HepG2 (cell line): Measurements from ENCODE around the gene BIRC5.

Experiments
- PHF21A ChIP-seq: sonication (generic); formaldehyde crosslinking; IDR thresholded peaks from 2 replicates; pipeline ENCODE4 v1.5.0; 2020; ENCODE audit warnings: mild to moderate bottlenecking, missing genetic modification reagents
- RBM39 ChIP-seq: fragments of 200-400 bp; formaldehyde crosslinking; IDR thresholded peaks from one replicate; pipeline ENCODE4 v1.6.1; 2018; ENCODE audit warnings: antibody characterized with exemption, mild to moderate bottlenecking, low read depth, low read length; ENCODE audit not compliant: poor library complexity, severe bottlenecking
- TF ChIP-seq, protein P1 (sequence below): sonication (generic); formaldehyde crosslinking; IDR thresholded peaks from 2 replicates; pipeline ENCODE4 v1.4.0; 2020; ENCODE audit warnings: missing genetic modification reagents

DNA sequence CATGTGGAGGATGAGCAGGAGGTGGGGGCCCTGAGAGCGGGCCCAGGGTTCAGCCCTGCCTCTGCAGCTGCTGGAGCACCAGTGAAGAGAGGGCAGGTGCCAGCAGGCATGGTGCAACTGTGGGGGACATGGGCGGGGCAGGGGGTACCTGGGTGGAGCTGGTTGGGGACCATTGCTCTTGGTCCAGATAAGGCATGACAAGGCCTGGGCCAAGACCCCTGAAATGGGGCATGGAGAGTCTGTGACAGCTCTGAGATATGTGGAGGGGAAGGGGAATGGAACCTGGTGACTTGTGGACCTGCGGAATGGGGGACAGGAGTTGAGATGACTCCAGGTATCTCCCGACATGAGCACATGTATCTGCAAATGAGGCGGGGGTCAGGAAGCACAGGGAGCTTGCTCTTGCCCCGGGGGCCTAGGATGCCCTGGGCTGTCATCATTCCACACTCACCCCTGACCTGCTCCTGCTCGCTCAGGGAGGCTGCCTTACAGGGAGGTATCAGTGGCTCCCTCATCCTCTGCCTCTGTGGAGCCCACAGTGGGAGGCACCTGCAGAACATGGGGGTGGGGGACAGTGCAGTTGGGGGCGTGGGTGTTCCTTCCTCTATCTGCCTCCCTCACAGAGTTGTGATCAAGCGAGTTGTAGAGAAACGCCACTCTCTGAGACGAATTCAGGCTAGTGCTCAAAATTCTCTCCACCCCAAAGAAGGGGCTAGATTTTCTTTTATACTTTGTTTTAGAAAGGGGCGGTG is 57.5 kb downstream of the BIRC5 start:
- TF ChIP-seq PHF21A, result no peak
- TF ChIP-seq, protein P1, sequence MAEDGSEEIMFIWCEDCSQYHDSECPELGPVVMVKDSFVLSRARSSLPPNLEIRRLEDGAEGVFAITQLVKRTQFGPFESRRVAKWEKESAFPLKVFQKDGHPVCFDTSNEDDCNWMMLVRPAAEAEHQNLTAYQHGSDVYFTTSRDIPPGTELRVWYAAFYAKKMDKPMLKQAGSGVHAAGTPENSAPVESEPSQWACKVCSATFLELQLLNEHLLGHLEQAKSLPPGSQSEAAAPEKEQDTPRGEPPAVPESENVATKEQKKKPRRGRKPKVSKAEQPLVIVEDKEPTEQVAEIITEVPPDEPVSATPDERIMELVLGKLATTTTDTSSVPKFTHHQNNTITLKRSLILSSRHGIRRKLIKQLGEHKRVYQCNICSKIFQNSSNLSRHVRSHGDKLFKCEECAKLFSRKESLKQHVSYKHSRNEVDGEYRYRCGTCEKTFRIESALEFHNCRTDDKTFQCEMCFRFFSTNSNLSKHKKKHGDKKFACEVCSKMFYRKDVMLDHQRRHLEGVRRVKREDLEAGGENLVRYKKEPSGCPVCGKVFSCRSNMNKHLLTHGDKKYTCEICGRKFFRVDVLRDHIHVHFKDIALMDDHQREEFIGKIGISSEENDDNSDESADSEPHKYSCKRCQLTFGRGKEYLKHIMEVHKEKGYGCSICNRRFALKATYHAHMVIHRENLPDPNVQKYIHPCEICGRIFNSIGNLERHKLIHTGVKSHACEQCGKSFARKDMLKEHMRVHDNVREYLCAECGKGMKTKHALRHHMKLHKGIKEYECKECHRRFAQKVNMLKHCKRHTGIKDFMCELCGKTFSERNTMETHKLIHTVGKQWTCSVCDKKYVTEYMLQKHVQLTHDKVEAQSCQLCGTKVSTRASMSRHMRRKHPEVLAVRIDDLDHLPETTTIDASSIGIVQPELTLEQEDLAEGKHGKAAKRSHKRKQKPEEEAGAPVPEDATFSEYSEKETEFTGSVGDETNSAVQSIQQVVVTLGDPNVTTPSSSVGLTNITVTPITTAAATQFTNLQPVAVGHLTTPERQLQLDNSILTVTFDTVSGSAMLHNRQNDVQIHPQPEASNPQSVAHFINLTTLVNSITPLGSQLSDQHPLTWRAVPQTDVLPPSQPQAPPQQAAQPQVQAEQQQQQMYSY, result no peak
- no peak for TF ChIP-seq RBM39
